Heart left ventricle (tissue), 13 donors: Measurements from ENCODE around the gene DHH.

Source experiments
- POLR2A ChIP-seq, 2 donors: fragments of 450-650 bp; IDR thresholded peaks; one replicate each; pipeline ENCODE4 v1.6.1; 2017; ENCODE audit warnings: antibody characterized with exemption in 2 of 2, mild to moderate bottlenecking in 2 of 2, moderate library complexity in 2 of 2
- TF ChIP-seq, protein P1 (sequence below), 12 donors: fragments of 200-600 bp; sonication (generic) in 4 of 12; IDR thresholded peaks; one replicate each; pipeline versions ENCODE4 v1.5.0 to v1.8.0; 2018 to 2022; ENCODE audit warnings: antibody characterized with exemption in 12 of 12, mild to moderate bottlenecking in 5 of 12
- donor health status: ischemic (EF 13 %, LVEDD 7.1; RV severe dilation, severe dysfunction).
- donor health status: DM: no; HTN: yes; CAD: no.
- donor health status: DM: no; HTN: no; CAD: no.
- donor health status: ischemic (EF 25% LVEDD 6.9; RV normal size, moderate dysfunction).
- donor health status: ischemic (EF 25% LVEDD 5.7; RV mildly dilated, moderate dysfunction).
- donor health status: ischemic (EF 35%, LVEDD 5.7; RV mildly dilated, moderate dysfunction).
- donor health status: nonischemic (EF 11% LVEDD 7.7; RV severe dilation, severe dysfunction).
- donor health status: DM: yes; HTN: yes; CAD: no.
- donor health status: PGD.
- donor health status: ischemic (EF 29% LVEDD 5.4; RV normal size, mild dysfunction).
- donor health status: nonischemic (EF 23%, LVEDD 6.1; RV moderate dilation, normal function).

DNA sequence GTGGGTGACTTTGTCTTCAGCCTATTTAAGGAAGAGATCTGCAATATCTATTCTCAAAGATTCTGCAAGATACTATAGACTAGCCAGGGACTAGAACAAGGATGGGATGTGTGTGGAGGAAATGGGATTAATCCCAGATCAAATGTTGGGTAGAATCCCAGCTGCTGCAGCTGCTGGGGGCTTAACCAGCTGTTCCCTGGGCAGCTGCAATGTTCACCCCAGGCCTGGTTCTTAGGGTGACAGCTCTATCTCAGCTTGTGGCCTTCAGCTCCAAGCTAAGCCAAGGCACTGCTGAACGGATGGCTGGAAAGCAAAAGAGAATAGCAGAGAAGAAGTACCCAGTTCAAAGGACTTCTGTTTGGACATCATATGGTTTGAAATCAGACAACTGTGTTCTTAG, 14.8 kb downstream of the DHH start:
- TF ChIP-seq, protein P1, sequence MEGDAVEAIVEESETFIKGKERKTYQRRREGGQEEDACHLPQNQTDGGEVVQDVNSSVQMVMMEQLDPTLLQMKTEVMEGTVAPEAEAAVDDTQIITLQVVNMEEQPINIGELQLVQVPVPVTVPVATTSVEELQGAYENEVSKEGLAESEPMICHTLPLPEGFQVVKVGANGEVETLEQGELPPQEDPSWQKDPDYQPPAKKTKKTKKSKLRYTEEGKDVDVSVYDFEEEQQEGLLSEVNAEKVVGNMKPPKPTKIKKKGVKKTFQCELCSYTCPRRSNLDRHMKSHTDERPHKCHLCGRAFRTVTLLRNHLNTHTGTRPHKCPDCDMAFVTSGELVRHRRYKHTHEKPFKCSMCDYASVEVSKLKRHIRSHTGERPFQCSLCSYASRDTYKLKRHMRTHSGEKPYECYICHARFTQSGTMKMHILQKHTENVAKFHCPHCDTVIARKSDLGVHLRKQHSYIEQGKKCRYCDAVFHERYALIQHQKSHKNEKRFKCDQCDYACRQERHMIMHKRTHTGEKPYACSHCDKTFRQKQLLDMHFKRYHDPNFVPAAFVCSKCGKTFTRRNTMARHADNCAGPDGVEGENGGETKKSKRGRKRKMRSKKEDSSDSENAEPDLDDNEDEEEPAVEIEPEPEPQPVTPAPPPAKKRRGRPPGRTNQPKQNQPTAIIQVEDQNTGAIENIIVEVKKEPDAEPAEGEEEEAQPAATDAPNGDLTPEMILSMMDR (IDR thresholded peaks at IDR 0.05): no peak
- TF ChIP-seq POLR2A (IDR thresholded peaks at IDR 0.05): no peak
